H9 (cell line): ENCODE results near the gene ZNF711. TPM values are rescaled to one million over a fixed set of nuclear protein-coding genes. Genes with fewer than 3 reads are reported as not detected.

Experiments used
- DNase-seq: peaks from one replicate; pipeline ENCODE4 v3.0.0-alpha.2; 2017
- H2AFZ ChIP-seq: one replicate; pipeline ENCODE4 v1.6.1; 2013; ENCODE audit warnings: mild to moderate bottlenecking, low read length, control low read depth, moderate library complexity
- H2AK5ac ChIP-seq: 2 replicates; pipeline ENCODE4 v1.6.1; 2013; ENCODE audit warnings: low read length, control low read depth, mixed read lengths; ENCODE audit not compliant: insufficient read length
- H2BK120ac ChIP-seq: one replicate; pipeline ENCODE4 v1.6.1; 2013; ENCODE audit warnings: low read depth, mild to moderate bottlenecking, low read length, control low read depth, inconsistent platforms; ENCODE audit not compliant: poor library complexity, severe bottlenecking
- H2BK12ac ChIP-seq: 2 replicates; pipeline ENCODE4 v1.6.1; 2013; ENCODE audit warnings: low read length, control low read depth, mixed read lengths, low read depth; ENCODE audit not compliant: insufficient read length
- H2BK15ac ChIP-seq: 2 replicates; pipeline ENCODE4 v1.6.1; 2013; ENCODE audit warnings: low read depth, low read length, control low read depth
- H2BK20ac ChIP-seq: one replicate; pipeline ENCODE4 v1.6.1; 2013; ENCODE audit warnings: low read depth, mild to moderate bottlenecking, low read length, control low read depth, inconsistent platforms; ENCODE audit not compliant: poor library complexity, severe bottlenecking
- H2BK5ac ChIP-seq: 2 replicates; pipeline ENCODE4 v1.6.1; 2013; ENCODE audit warnings: low read length, control low read depth, mixed read lengths; ENCODE audit not compliant: insufficient read length
- H3K14ac ChIP-seq: 2 replicates; pipeline ENCODE4 v1.6.1; 2013; ENCODE audit warnings: low read length, control low read depth; ENCODE audit not compliant: insufficient read depth
- H3K18ac ChIP-seq: 2 replicates; pipeline ENCODE4 v1.6.1; 2013; ENCODE audit warnings: low read depth, mild to moderate bottlenecking, mixed read lengths, low read length, control low read depth; ENCODE audit not compliant: insufficient read length
- H3K23ac ChIP-seq: 2 replicates; pipeline ENCODE4 v1.6.1; 2013; ENCODE audit warnings: low read length, control low read depth, mixed read lengths, low read depth; ENCODE audit not compliant: insufficient read length
- H3K23me2 ChIP-seq: 2 replicates; pipeline ENCODE4 v1.6.1; 2013; ENCODE audit warnings: low read depth, mild to moderate bottlenecking, mixed read lengths, low read length, control low read depth; ENCODE audit not compliant: insufficient read length, poor library complexity, severe bottlenecking
- H3K27ac ChIP-seq: 2 replicates; pipeline ENCODE4 v1.5.1; 2013; ENCODE audit warnings: low read length, control low read depth, mixed read lengths, low read depth; ENCODE audit not compliant: insufficient read length
- H3K27me3 ChIP-seq: 2 replicates; pipeline ENCODE4 v1.6.1; 2013; ENCODE audit warnings: low read length, control low read depth, inconsistent platforms; ENCODE audit not compliant: insufficient read depth
- H3K4ac ChIP-seq: 2 replicates; pipeline ENCODE4 v1.6.1; 2013; ENCODE audit warnings: low read depth, mild to moderate bottlenecking, control low read depth, inconsistent platforms, low read length, moderate library complexity
- H3K4me1 ChIP-seq: 2 replicates; pipeline ENCODE4 v1.6.1; 2013; ENCODE audit warnings: low read length, control low read depth, inconsistent platforms; ENCODE audit not compliant: insufficient read depth
- H3K4me2 ChIP-seq: 2 replicates; pipeline ENCODE4 v1.6.1; 2013; ENCODE audit warnings: low read length, control low read depth, mixed read lengths; ENCODE audit not compliant: insufficient read length, insufficient read depth
- H3K56ac ChIP-seq: 2 replicates; pipeline ENCODE4 v1.6.1; 2013; ENCODE audit warnings: low read depth, mild to moderate bottlenecking, mixed read lengths, low read length, control low read depth; ENCODE audit not compliant: insufficient read length
- H3K79me1 ChIP-seq: 2 replicates; pipeline ENCODE4 v1.6.1; 2013; ENCODE audit warnings: low read depth, mild to moderate bottlenecking, moderate library complexity, low read length, control low read depth, inconsistent platforms; ENCODE audit not compliant: insufficient read depth, poor library complexity, severe bottlenecking
- H3K79me2 ChIP-seq: 2 replicates; pipeline ENCODE4 v1.6.1; 2013; ENCODE audit warnings: low read length, control low read depth, inconsistent platforms; ENCODE audit not compliant: insufficient read depth
- H3K9ac ChIP-seq: 2 replicates; pipeline ENCODE4 v1.6.1; 2013; ENCODE audit warnings: low read length, control low read depth, mixed read lengths; ENCODE audit not compliant: insufficient read length; ENCODE audit errors: extremely low read depth
- H3K9me3 ChIP-seq: one replicate; pipeline ENCODE4 v1.6.1; 2013; ENCODE audit warnings: low read depth, low read length, inconsistent platforms; ENCODE audit not compliant: control insufficient read depth
- H3T11ph ChIP-seq: one replicate; pipeline ENCODE4 v1.6.1; 2013; ENCODE audit warnings: mild to moderate bottlenecking, low read length, control low read depth, inconsistent platforms
- H4K20me1 ChIP-seq: one replicate; pipeline ENCODE4 v1.6.1; 2013; ENCODE audit not compliant: control insufficient read depth, insufficient read length, insufficient read depth
- H4K5ac ChIP-seq: 2 replicates; pipeline ENCODE4 v1.6.1; 2013; ENCODE audit warnings: low read depth, mild to moderate bottlenecking, mixed read lengths, low read length, control low read depth; ENCODE audit not compliant: insufficient read length
- H4K8ac ChIP-seq: replicated peaks from 2 replicates; pipeline ENCODE4 v1.6.1; 2013; ENCODE audit warnings: low read length, control low read depth, mixed read lengths, low read depth; ENCODE audit not compliant: insufficient read length
- H4K91ac ChIP-seq: 2 replicates; pipeline ENCODE4 v1.6.1; 2013; ENCODE audit warnings: low read depth, mild to moderate bottlenecking, moderate library complexity, mixed read lengths, low read length, control low read depth; ENCODE audit not compliant: insufficient read length
- H3K27ac Mint-ChIP-seq, 3 experiments: 2 replicates in 2 of 3; 3 replicates in 1 of 3; pipeline ENCODE4 v1.8.0; 2020 to 2021; ENCODE audit warnings: mixed read lengths in 3 of 3, mild to moderate bottlenecking in 1 of 3, moderate library complexity in 1 of 3
- H3K27me3 Mint-ChIP-seq: 2 replicates; pipeline ENCODE4 v1.8.0; 2021; ENCODE audit warnings: low read depth, mild to moderate bottlenecking, moderate library complexity, mixed read lengths
- H3K36me3 Mint-ChIP-seq, 3 experiments: 2 replicates in 2 of 3; 3 replicates in 1 of 3; pipeline ENCODE4 v1.8.0; 2020 to 2021; ENCODE audit warnings: low read depth in 3 of 3, mixed read lengths in 3 of 3; ENCODE audit not compliant: insufficient read depth in 1 of 3
- H3K4me1 Mint-ChIP-seq, 2 experiments: 2 replicates each; pipeline ENCODE4 v1.8.0; 2020; ENCODE audit warnings: mixed read lengths in 2 of 2
- H3K4me3 Mint-ChIP-seq, 2 experiments: 2 replicates in 1 of 2; 3 replicates in 1 of 2; pipeline ENCODE4 v1.8.0; 2020 to 2021; ENCODE audit warnings: mild to moderate bottlenecking in 2 of 2, mixed read lengths in 2 of 2, moderate library complexity in 1 of 2
- H3K9me3 Mint-ChIP-seq, 2 experiments: 2 replicates in 1 of 2; 3 replicates in 1 of 2; pipeline ENCODE4 v1.8.0; 2020; ENCODE audit warnings: mild to moderate bottlenecking in 2 of 2, mixed read lengths in 2 of 2, moderate library complexity in 1 of 2
- CTCF ChIP-seq: fragments of 200-600 bp; sonication (generic); conservative IDR thresholded peaks from 3 replicates; pipeline ENCODE4 v1.8.0; 2021; ENCODE audit warnings: antibody characterized with exemption, mild to moderate bottlenecking
- WGBS: extraction: QIAGEN DNeasy Blood & Tissue Kit; methylation state at CpG from one replicate; pipeline ENCODE4 v1.1.7; 2013; ENCODE audit warnings: missing lambda C conversion rate, low lambda C conversion rate, mixed read lengths; ENCODE audit not compliant: insufficient read length; ENCODE audit errors: extremely low coverage; 5-methylcytosine and 5-hydroxymethylcytosine counted together
- total RNA-seq: library from RNA; stranded (reverse); gene quantifications from 2 replicates; pipeline ENCODE4 v1.2.1, GENCODE V29; 2021

The ZNF711 gene
- total RNA-seq, 1 experiment from 2014 or later = 14.9 TPM

- Histone ChIP-seq H3K23me2 (no peaks in the 10 kb centered on the region), H2BK15ac (no peak overlapping the region), H4K8ac (no peak overlapping the region), H2AK5ac (no peak overlapping the region), H3K23ac (no peak overlapping the region), H3K27ac (no peak overlapping the region), H2BK20ac (no peak overlapping the region), H2AFZ (no peak overlapping the region), H4K5ac (no peak overlapping the region), H3T11ph (no peak overlapping the region), H3K18ac (no peak overlapping the region), H3K27me3 (no peaks in the 10 kb centered on the region), H2BK12ac (no peak overlapping the region), H2BK5ac (no peak overlapping the region), H4K20me1 (no peaks in the 10 kb centered on the region), H3K79me1 (no peaks in the 10 kb centered on the region), H3K4ac (no peak overlapping the region), H3K9me3 (peaks cover 27% of the 10 kb centered on the region), H3K14ac (no peak overlapping the region), H3K79me2 (no peaks in the 10 kb centered on the region), H3K4me2 (no peak overlapping the region), H3K56ac (no peak overlapping the region), H3K9ac (no peak overlapping the region), H4K91ac (no peak overlapping the region), H2BK120ac (no peak overlapping the region), H3K4me1 (no peaks in the 10 kb centered on the region)
- no peak for TF ChIP-seq CTCF
- no peaks in the 10 kb centered on the region for H3K4me1 Mint-ChIP-seq
- H3K9me3 Mint-ChIP-seq = peaks cover 44 to 62% of the 10 kb centered on the region in 2 experiments
- H3K4me3 Mint-ChIP-seq = no peak overlapping the region
- H3K36me3 Mint-ChIP-seq = peaks cover 0 to 6% (median 1%) of the 10 kb centered on the region in 3 experiments; a peak in 3 of 7 replicates
- H3K27me3 Mint-ChIP-seq = no peaks in the 10 kb centered on the region
- no peak overlapping the region for H3K27ac Mint-ChIP-seq
- no peak for DNase-seq
- WGBS = no CpG with 5 or more reads among the region's 1 CpG
Measured at GRCh38 chrX:85215946-85216345, 27.8 kb upstream of the ZNF711 start.
